Mesenchymal stem cell (in vitro differentiated cells and primary cell): Measurements from ENCODE around the gene EXD3.

Source experiments
- DNase-seq: peaks from one replicate; pipeline ENCODE4 v3.0.0-alpha.2; 2013
- H2AFZ ChIP-seq: one replicate; pipeline ENCODE4 v1.6.1; 2013; ENCODE audit warnings: low read depth, mild to moderate bottlenecking, control low read depth, inconsistent platforms, low read length, moderate library complexity
- H2AK5ac ChIP-seq: 2 replicates; pipeline ENCODE4 v1.6.1; 2013; ENCODE audit warnings: low read length, moderate library complexity, mild to moderate bottlenecking, inconsistent platforms; ENCODE audit not compliant: severe bottlenecking
- H2BK120ac ChIP-seq: one replicate; pipeline ENCODE4 v1.6.1; 2013; ENCODE audit warnings: low read depth, mild to moderate bottlenecking, inconsistent platforms, low read length, moderate library complexity
- H2BK12ac ChIP-seq, 2 experiments: one replicate each; pipeline ENCODE4 v1.6.1; 2013; ENCODE audit warnings: inconsistent platforms in 2 of 2, low read length in 2 of 2, mild to moderate bottlenecking in 2 of 2, moderate library complexity in 2 of 2, control low read depth in 1 of 2
- H2BK15ac ChIP-seq: one replicate; pipeline ENCODE4 v1.6.1; 2013; ENCODE audit warnings: mild to moderate bottlenecking, low read depth, inconsistent platforms; ENCODE audit not compliant: poor library complexity, severe bottlenecking
- H2BK5ac ChIP-seq: 2 replicates; pipeline ENCODE4 v1.6.1; 2013; ENCODE audit warnings: low read depth, mild to moderate bottlenecking, low read length, control low read depth, inconsistent platforms; ENCODE audit not compliant: poor library complexity, severe bottlenecking
- H3K14ac ChIP-seq, 2 experiments: one replicate each; pipeline ENCODE4 v1.6.1; 2013; ENCODE audit warnings: inconsistent platforms in 2 of 2, low read length in 2 of 2, control low read depth in 1 of 2, mild to moderate bottlenecking in 1 of 2, moderate library complexity in 1 of 2
- H3K18ac ChIP-seq, 2 experiments: one replicate each; pipeline ENCODE4 v1.6.1; 2013; ENCODE audit warnings: inconsistent platforms in 2 of 2, low read length in 2 of 2, control low read depth in 1 of 2, low read depth in 1 of 2, mild to moderate bottlenecking in 1 of 2
- H3K23ac ChIP-seq, 2 experiments: one replicate each; pipeline ENCODE4 v1.6.1; 2013; ENCODE audit warnings: inconsistent platforms in 2 of 2, low read length in 2 of 2, mild to moderate bottlenecking in 2 of 2, moderate library complexity in 2 of 2, control low read depth in 1 of 2
- H3K27ac ChIP-seq: 2 replicates; pipeline ENCODE4 v1.5.1; 2013; ENCODE audit warnings: mild to moderate bottlenecking, moderate library complexity, low read length, control low read depth, inconsistent platforms; ENCODE audit not compliant: poor library complexity, severe bottlenecking
- H3K27me3 ChIP-seq, 2 experiments: 2 replicates each; pipeline versions ENCODE4 v1.6.1 to v1.7.0; 2013; ENCODE audit warnings: low read length in 2 of 2, mild to moderate bottlenecking in 2 of 2, moderate library complexity in 2 of 2, control low read depth in 1 of 2, inconsistent platforms in 1 of 2; ENCODE audit not compliant: control insufficient read depth in 1 of 2, insufficient read depth in 1 of 2
- H3K36me3 ChIP-seq, 2 experiments: 2 replicates each; pipeline versions ENCODE4 v1.6.1 to v1.7.0; 2013; ENCODE audit warnings: low read length in 2 of 2, control low read depth in 1 of 2, inconsistent platforms in 1 of 2, low read depth in 1 of 2, mild to moderate bottlenecking in 1 of 2; ENCODE audit not compliant: insufficient read depth in 2 of 2, control insufficient read depth in 1 of 2
- H3K4ac ChIP-seq, 2 experiments: one replicate each; pipeline ENCODE4 v1.6.1; 2013; ENCODE audit warnings: inconsistent platforms in 2 of 2, low read length in 2 of 2, mild to moderate bottlenecking in 2 of 2, moderate library complexity in 2 of 2, control low read depth in 1 of 2, low read depth in 1 of 2
- H3K4me1 ChIP-seq: 2 replicates; pipeline ENCODE4 v1.6.1; 2013; ENCODE audit warnings: low read depth, low read length, control low read depth; ENCODE audit not compliant: control insufficient read depth, insufficient read depth
- H3K4me2 ChIP-seq: 2 replicates; pipeline ENCODE4 v1.6.1; 2013; ENCODE audit warnings: low read length, mild to moderate bottlenecking, inconsistent platforms; ENCODE audit not compliant: poor library complexity, severe bottlenecking
- H3K4me3 ChIP-seq, 2 experiments: 2 replicates each; pipeline versions ENCODE4 v1.5.1 to v1.7.0; 2013; ENCODE audit warnings: low read length in 2 of 2, mild to moderate bottlenecking in 2 of 2, control low read depth in 1 of 2, low read depth in 1 of 2; ENCODE audit not compliant: insufficient read depth in 1 of 2
- H3K79me1 ChIP-seq: replicated peaks from 2 replicates; pipeline ENCODE4 v1.6.1; 2013; ENCODE audit warnings: mild to moderate bottlenecking, control low read depth, low read length, inconsistent platforms; ENCODE audit not compliant: poor library complexity, severe bottlenecking
- H3K9ac ChIP-seq: 2 replicates; pipeline ENCODE4 v1.7.0; 2013; ENCODE audit warnings: mild to moderate bottlenecking, low read length, moderate library complexity
- H3K9me3 ChIP-seq: 2 replicates; pipeline ENCODE4 v1.7.0; 2013; ENCODE audit warnings: mild to moderate bottlenecking, low read length; ENCODE audit not compliant: control insufficient read depth
- H4K8ac ChIP-seq: one replicate; pipeline ENCODE4 v1.6.1; 2013; ENCODE audit warnings: inconsistent platforms, mild to moderate bottlenecking, low read length, moderate library complexity
- H4K91ac ChIP-seq: one replicate; pipeline ENCODE4 v1.6.1; 2013; ENCODE audit warnings: mild to moderate bottlenecking, low read length, inconsistent platforms
- WGBS: methylation state at CpG from one replicate; pipeline ENCODE4 v1.1.7; 2013; ENCODE audit warnings: mixed read lengths; 5-methylcytosine and 5-hydroxymethylcytosine counted together

Gene EXD3

GRCh38 chr9:137320555-137321384 is 102.2 kb downstream of the EXD3 start:
- Histone ChIP-seq H2BK5ac (no peak overlapping the region), H3K27ac (no peak overlapping the region), H2AFZ (no peak overlapping the region), H3K36me3 (peaks cover 0 to 10% of the 10 kb centered on the region in 2 experiments), H3K9me3 (no peaks in the 10 kb centered on the region), H3K18ac (no peak overlapping the region), H4K8ac (no peak overlapping the region), H3K23ac (no peak overlapping the region), H3K4me2 (no peak overlapping the region), H3K4me3 (no peak overlapping the region), H3K27me3 (peaks cover 3 to 11% of the 10 kb centered on the region in 2 experiments), H3K4ac (no peak overlapping the region), H2BK120ac (no peak overlapping the region), H3K9ac (no peak overlapping the region), H3K4me1 (peaks cover 40% of the 10 kb centered on the region), H4K91ac (no peak overlapping the region), H2BK15ac (no peak overlapping the region), H3K14ac (peak overlapping the region in 1 of 2 experiments; percentile 23), H2BK12ac (no peak overlapping the region), H3K79me1 (no peaks in the 10 kb centered on the region), H2AK5ac (no peak overlapping the region)
- DNase-seq, result no peak
- WGBS, result 50% methylated on average over 24 of the region's 24 CpGs

- no peak overlapping the region for H2BK12ac ChIP-seq
- H3K14ac ChIP-seq, result no peak overlapping the region
- H3K36me3 ChIP-seq, result peaks cover 0 to 10% of the 10 kb centered on the region in 2 experiments
- no peak overlapping the region for H4K8ac ChIP-seq
- H3K9ac ChIP-seq, result no peak overlapping the region
- no peak overlapping the region for H2AK5ac ChIP-seq
- no peak overlapping the region for H2AFZ ChIP-seq
- peaks cover 42% of the 10 kb centered on the region for H3K4me1 ChIP-seq
- no peak overlapping the region for H2BK5ac ChIP-seq
- WGBS, result 91% methylated on average over 22 of the region's 22 CpGs
- no peak overlapping the region for H3K18ac ChIP-seq
- peaks cover under 1 to 18% of the 10 kb centered on the region in 2 experiments for H3K27me3 ChIP-seq
- H3K23ac ChIP-seq, result no peak overlapping the region
- DNase-seq, result no peak
- no peak overlapping the region for H2BK15ac ChIP-seq
- no peak overlapping the region for H2BK120ac ChIP-seq
- H3K9me3 ChIP-seq, result no peaks in the 10 kb centered on the region
- H3K4me2 ChIP-seq, result no peak overlapping the region
- no peak overlapping the region for H3K27ac ChIP-seq
- no peak overlapping the region for H3K4ac ChIP-seq
- H3K4me3 ChIP-seq, result no peak overlapping the region
- H3K79me1 ChIP-seq, result no peaks in the 10 kb centered on the region
- no peak overlapping the region for H4K91ac ChIP-seq
Observed at GRCh38 chr9:137319739-137320551, 103.0 kb downstream of the EXD3 start.

DNA sequence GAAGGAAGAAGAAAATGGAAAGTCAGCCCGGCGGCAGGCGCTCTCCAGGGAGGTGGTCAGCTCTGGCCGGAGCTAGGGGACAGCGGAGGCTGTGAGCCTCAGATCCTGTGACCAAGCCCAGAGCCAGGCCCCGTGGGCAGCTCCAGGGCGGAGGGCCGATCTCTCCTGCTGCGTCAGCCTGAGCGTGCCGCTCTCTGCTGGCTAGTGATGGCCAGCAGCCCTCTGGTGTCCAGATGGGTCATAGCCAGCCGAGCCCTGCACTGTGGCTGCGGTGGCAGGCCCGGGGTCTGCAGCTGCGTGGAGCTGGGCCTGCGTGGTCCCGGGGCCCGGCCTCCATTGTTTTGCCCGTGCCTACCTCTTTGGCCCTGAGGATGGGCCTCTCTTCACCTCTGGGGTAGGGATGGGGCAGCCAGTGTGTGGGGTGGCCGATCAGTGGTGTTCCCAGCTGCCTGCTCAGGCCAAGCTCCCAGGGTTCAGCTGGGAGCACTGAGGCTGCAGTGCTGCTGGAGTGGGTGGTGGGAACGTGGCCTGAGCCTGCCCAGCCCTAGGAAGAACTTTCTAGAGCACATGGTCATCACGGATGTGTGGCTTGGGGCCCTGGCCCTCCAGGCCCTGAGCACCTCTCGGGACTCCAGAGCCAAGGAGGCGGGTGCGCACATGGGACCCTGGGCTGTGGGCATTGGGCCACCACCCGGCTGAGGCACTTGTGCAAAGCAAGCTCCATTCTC is 103.8 kb downstream of the EXD3 start:
- Histone ChIP-seq H3K36me3 (peaks cover 0 to 10% of the 10 kb centered on the region in 2 experiments), H3K4me1 (peaks cover 42% of the 10 kb centered on the region), H4K91ac (peak overlapping the region; percentile 45), H3K18ac (no peak overlapping the region), H3K4ac (no peak overlapping the region), H2BK5ac (no peak overlapping the region), H3K9me3 (no peaks in the 10 kb centered on the region), H2BK12ac (no peak overlapping the region), H3K27ac (no peak overlapping the region), H3K14ac (no peak overlapping the region), H4K8ac (no peak overlapping the region), H2BK15ac (peak overlapping the region; percentile 69), H3K4me3 (no peak overlapping the region), H3K27me3 (peaks cover 0 to 23% of the 10 kb centered on the region in 2 experiments), H3K79me1 (no peaks in the 10 kb centered on the region), H2BK120ac (no peak overlapping the region), H3K23ac (no peak overlapping the region), H3K4me2 (no peak overlapping the region), H2AK5ac (no peak overlapping the region), H2AFZ (no peak overlapping the region), H3K9ac (peak overlapping the region; percentile 74)
- 81% methylated on average over 26 of the region's 26 CpGs for WGBS
- peak; percentile 53 for DNase-seq
